Colonic mucosa (tissue), 4 donors: Measurements from ENCODE around the gene CTRB2. TPM values are rescaled to one million over a fixed set of nuclear protein-coding genes. Genes with fewer than 3 reads are reported as not detected.

ENCODE experiments used
- DNase-seq: peaks from one replicate; pipeline ENCODE4 v3.0.0-alpha.2; 2020
- H3K27ac ChIP-seq: fragments of 200-600 bp; one replicate; pipeline ENCODE4 v1.8.0; 2021
- H3K27me3 ChIP-seq: fragments of 200-600 bp; one replicate; pipeline ENCODE4 v1.8.0; 2021
- H3K36me3 ChIP-seq: fragments of 200-600 bp; one replicate; pipeline ENCODE4 v1.8.0; 2021
- H3K4me1 ChIP-seq: fragments of 200-600 bp; one replicate; pipeline ENCODE4 v1.8.0; 2021; ENCODE audit warnings: mild to moderate bottlenecking
- H3K4me3 ChIP-seq: fragments of 200-600 bp; one replicate; pipeline ENCODE4 v1.8.0; 2021
- H3K9ac ChIP-seq, 2 donors: one replicate each; pipeline ENCODE4 v1.7.0; 2013; ENCODE audit warnings: control low read depth in 2 of 2, low read depth in 2 of 2, low read length in 2 of 2
- H3K9me3 ChIP-seq: fragments of 200-600 bp; one replicate; pipeline ENCODE4 v1.8.0; 2021
- CTCF ChIP-seq: fragments of 200-600 bp; IDR thresholded peaks from one replicate; pipeline ENCODE4 v1.8.0; 2022; ENCODE audit warnings: antibody characterized with exemption, mild to moderate bottlenecking
- intact Hi-C: fragments of 100-400 bp; cut with DNase I; formaldehyde crosslinking; loops from one replicate; pipeline ENCODE4 v1.14.1; 2022
- total RNA-seq, 2 donors: library from RNA; stranded (reverse); fragmentation: NEBNext Ultra II Directional in 1 of 2; extraction: Animal tissue kit (Norgen Biotek cat#: 25700) in 1 of 2; gene quantifications; one replicate each; pipeline ENCODE4 v1.2.1, GENCODE V29; 2021
- donor health status: healthy.
- donor health status: DM: no; HTN: no; CAD: no.
- donor health status: DM: no; HTN: no; CAD: no.

Gene CTRB2
- total RNA-seq, 2 donors from 2014 or later, result 29.1 TPM; not detected in 1

- Histone ChIP-seq H3K36me3 (no peaks in the 10 kb centered on the region), H3K4me1 (no peaks in the 10 kb centered on the region), H3K27me3 (no peaks in the 10 kb centered on the region), H3K27ac (no peak overlapping the region), H3K9me3 (no peaks in the 10 kb centered on the region), H3K4me3 (no peak overlapping the region), H3K9ac (no peak overlapping the region)
- no peak for TF ChIP-seq CTCF
- intact Hi-C loops, result no loop called here
- DNase-seq, result no peak
Observed at GRCh38 chr16:75203096-75203495, 3.9 kb downstream of the CTRB2 start.

- Histone ChIP-seq H3K27ac (no peak overlapping the region), H3K36me3 (no peaks in the 10 kb centered on the region)
- intact Hi-C loops, result no loop called here
Observed at GRCh38 chr16:75202069-75202590, 4.8 kb downstream of the CTRB2 start.

GRCh38 chr16:75198135-75198600, 8.8 kb downstream of the CTRB2 start:
- TF ChIP-seq CTCF, result no peak
- H3K27ac ChIP-seq, result no peak overlapping the region
- H3K9me3 ChIP-seq, result no peaks in the 10 kb centered on the region
- H3K4me1 ChIP-seq, result no peaks in the 10 kb centered on the region
- intact Hi-C loops, result loop anchor here (10.0 kb wide), 1 partner anchor 187 kb away; no protein-coding TSS in a partner anchor
- H3K4me3 ChIP-seq, result no peak overlapping the region
- H3K9ac ChIP-seq, result no peak overlapping the region
- DNase-seq, result no peak
- H3K27me3 ChIP-seq, result no peaks in the 10 kb centered on the region
- H3K36me3 ChIP-seq, result no peaks in the 10 kb centered on the region

More at GRCh38 chr16:75202069-75202590, 4.8 kb downstream of the CTRB2 start:
- H3K27me3 ChIP-seq, result no peaks in the 10 kb centered on the region
- H3K4me3 ChIP-seq, result no peak overlapping the region
- H3K9me3 ChIP-seq, result no peaks in the 10 kb centered on the region
- no peak for TF ChIP-seq CTCF
- no peak for DNase-seq
- H3K9ac ChIP-seq, result no peak overlapping the region
- H3K4me1 ChIP-seq, result no peaks in the 10 kb centered on the region

- Histone ChIP-seq H3K4me3 (no peak overlapping the region), H3K4me1 (no peaks in the 10 kb centered on the region), H3K9me3 (no peaks in the 10 kb centered on the region), H3K27ac (no peak overlapping the region), H3K27me3 (no peaks in the 10 kb centered on the region), H3K9ac (no peak overlapping the region), H3K36me3 (no peaks in the 10 kb centered on the region)
- intact Hi-C loops, result loop anchor here (10.0 kb wide), 1 partner anchor 187 kb away; no protein-coding TSS in a partner anchor
- TF ChIP-seq CTCF, result no peak
- no peak for DNase-seq
Observed at GRCh38 chr16:75197522-75198134, 9.3 kb downstream of the CTRB2 start.

GRCh38 chr16:75196836-75197235, 10.1 kb downstream of the CTRB2 start:
- intact Hi-C loops, result loop anchor here (10.0 kb wide), 1 partner anchor 188 kb away; no protein-coding TSS in a partner anchor
- TF ChIP-seq CTCF, result no peak
- no peaks in the 10 kb centered on the region for H3K4me1 ChIP-seq
- no peaks in the 10 kb centered on the region for H3K27me3 ChIP-seq
- no peaks in the 10 kb centered on the region for H3K36me3 ChIP-seq
- H3K27ac ChIP-seq, result no peak overlapping the region
- H3K4me3 ChIP-seq, result no peak overlapping the region
- no peak overlapping the region for H3K9ac ChIP-seq
- H3K9me3 ChIP-seq, result no peaks in the 10 kb centered on the region
- no peak for DNase-seq
